Neural progenitor cell (in vitro differentiated cells): ENCODE measurements around the gene HS3ST5. TPM values are rescaled to one million over a fixed set of nuclear protein-coding genes. Genes with fewer than 3 reads are reported as not detected.

Experiments
- DNase-seq: peaks from one replicate; pipeline ENCODE4 v3.0.0-alpha.2; 2016; ENCODE audit warnings: low spot score
- H2AFZ ChIP-seq: fragments of 200-600 bp; sonication (generic); replicated peaks from 2 replicates; pipeline ENCODE4 v1.6.1; 2016; ENCODE audit warnings: antibody characterized with exemption
- H3F3A ChIP-seq: fragments of 200-600 bp; sonication (generic); 2 replicates; pipeline ENCODE4 v1.6.1; 2016; ENCODE audit warnings: antibody characterized with exemption, low read depth
- H3K27ac ChIP-seq: fragments of 200-600 bp; sonication (generic); 2 replicates; pipeline ENCODE4 v1.5.1; 2016; ENCODE audit warnings: mild to moderate bottlenecking
- H3K27me3 ChIP-seq: fragments of 200-600 bp; sonication (generic); 2 replicates; pipeline ENCODE4 v1.6.1; 2016; ENCODE audit warnings: mild to moderate bottlenecking, moderate library complexity
- H3K36me3 ChIP-seq: fragments of 200-600 bp; sonication (generic); 2 replicates; pipeline ENCODE4 v1.5.1; 2016
- H3K4me1 ChIP-seq: fragments of 200-600 bp; sonication (generic); 2 replicates; pipeline ENCODE4 v1.6.1; 2016; ENCODE audit warnings: mixed run types
- H3K4me2 ChIP-seq: fragments of 200-600 bp; sonication (generic); 2 replicates; pipeline ENCODE4 v1.6.1; 2016
- H3K4me3 ChIP-seq: fragments of 200-600 bp; sonication (generic); 2 replicates; pipeline ENCODE4 v1.5.1; 2016
- H3K79me2 ChIP-seq: fragments of 200-600 bp; sonication (generic); 2 replicates; pipeline ENCODE4 v1.6.1; 2016; ENCODE audit warnings: low read depth
- H3K9ac ChIP-seq: fragments of 200-600 bp; sonication (generic); 2 replicates; pipeline ENCODE4 v1.6.1; 2016
- H3K9me3 ChIP-seq: fragments of 200-600 bp; sonication (generic); 2 replicates; pipeline ENCODE4 v1.5.1; 2016; ENCODE audit warnings: low read depth
- H4K20me1 ChIP-seq: fragments of 200-600 bp; sonication (generic); 2 replicates; pipeline ENCODE4 v1.6.1; 2016; ENCODE audit warnings: low read depth
- H3K27ac Mint-ChIP-seq: 3 replicates; pipeline ENCODE4 v1.8.0; 2021; ENCODE audit warnings: mixed read lengths
- H3K27me3 Mint-ChIP-seq: 2 replicates; pipeline ENCODE4 v1.8.0; 2022; ENCODE audit warnings: low read depth, mild to moderate bottlenecking, inconsistent platforms, moderate library complexity, mixed read lengths; ENCODE audit not compliant: insufficient read depth
- H3K36me3 Mint-ChIP-seq: 3 replicates; pipeline ENCODE4 v1.8.0; 2021; ENCODE audit warnings: mixed read lengths
- H3K4me1 Mint-ChIP-seq: 3 replicates; pipeline ENCODE4 v1.8.0; 2021; ENCODE audit warnings: mixed read lengths
- H3K4me3 Mint-ChIP-seq: 3 replicates; pipeline ENCODE4 v1.8.0; 2021; ENCODE audit warnings: mild to moderate bottlenecking, moderate library complexity, mixed read lengths
- H3K9me3 Mint-ChIP-seq: 3 replicates; pipeline ENCODE4 v1.8.0; 2020; ENCODE audit warnings: mixed read lengths
- EZH2 ChIP-seq: fragments of 200-600 bp; sonication (generic); IDR thresholded peaks from 2 replicates; pipeline ENCODE4 v1.6.1; 2017; ENCODE audit warnings: antibody characterized with exemption, mild to moderate bottlenecking, moderate library complexity
- EZH2phosphoT487 ChIP-seq: fragments of 200-600 bp; sonication (generic); IDR thresholded peaks from 2 replicates; pipeline ENCODE4 v1.6.1; 2017; ENCODE audit warnings: antibody characterized with exemption
- total RNA-seq: library from RNA; depleted of rRNA; stranded (reverse); fragments of >200 nt; gene quantifications from 2 replicates; pipeline ENCODE4 v1.2.3, GENCODE V29; 2015; ENCODE audit warnings: low replicate concordance
- TF ChIP-seq, protein P1 (sequence below): fragments of 200-600 bp; sonication (generic); IDR thresholded peaks from 2 replicates; pipeline ENCODE4 v1.5.1; 2017; ENCODE audit warnings: antibody characterized with exemption, mild to moderate bottlenecking

HS3ST5 gene
- total RNA-seq, 1 donor from 2014 or later = 0.34 TPM

GRCh38 chr6:114202389-114202788 is 140.4 kb downstream of the HS3ST5 start:
- no peak overlapping the region for H3K9ac ChIP-seq
- H3K4me3 Mint-ChIP-seq = no peak overlapping the region
- no peaks in the 10 kb centered on the region for H3K36me3 Mint-ChIP-seq
- no peaks in the 10 kb centered on the region for H3K4me1 ChIP-seq
- no peaks in the 10 kb centered on the region for H3K9me3 ChIP-seq
- H3K9me3 Mint-ChIP-seq = peaks cover 8% of the 10 kb centered on the region
- H3K36me3 ChIP-seq = no peaks in the 10 kb centered on the region
- DNase-seq = no peak
- no peaks in the 10 kb centered on the region for H3F3A ChIP-seq
- no peaks in the 10 kb centered on the region for H3K4me1 Mint-ChIP-seq
- H2AFZ ChIP-seq = no peak overlapping the region
- H3K27me3 Mint-ChIP-seq = peaks cover 5% of the 10 kb centered on the region
- no peaks in the 10 kb centered on the region for H4K20me1 ChIP-seq
- H3K27ac Mint-ChIP-seq = no peak overlapping the region
- no peaks in the 10 kb centered on the region for H3K79me2 ChIP-seq
- H3K4me3 ChIP-seq = no peak overlapping the region
- no peak overlapping the region for H3K4me2 ChIP-seq
- no peaks in the 10 kb centered on the region for H3K27me3 ChIP-seq
- TF ChIP-seq, protein P1, sequence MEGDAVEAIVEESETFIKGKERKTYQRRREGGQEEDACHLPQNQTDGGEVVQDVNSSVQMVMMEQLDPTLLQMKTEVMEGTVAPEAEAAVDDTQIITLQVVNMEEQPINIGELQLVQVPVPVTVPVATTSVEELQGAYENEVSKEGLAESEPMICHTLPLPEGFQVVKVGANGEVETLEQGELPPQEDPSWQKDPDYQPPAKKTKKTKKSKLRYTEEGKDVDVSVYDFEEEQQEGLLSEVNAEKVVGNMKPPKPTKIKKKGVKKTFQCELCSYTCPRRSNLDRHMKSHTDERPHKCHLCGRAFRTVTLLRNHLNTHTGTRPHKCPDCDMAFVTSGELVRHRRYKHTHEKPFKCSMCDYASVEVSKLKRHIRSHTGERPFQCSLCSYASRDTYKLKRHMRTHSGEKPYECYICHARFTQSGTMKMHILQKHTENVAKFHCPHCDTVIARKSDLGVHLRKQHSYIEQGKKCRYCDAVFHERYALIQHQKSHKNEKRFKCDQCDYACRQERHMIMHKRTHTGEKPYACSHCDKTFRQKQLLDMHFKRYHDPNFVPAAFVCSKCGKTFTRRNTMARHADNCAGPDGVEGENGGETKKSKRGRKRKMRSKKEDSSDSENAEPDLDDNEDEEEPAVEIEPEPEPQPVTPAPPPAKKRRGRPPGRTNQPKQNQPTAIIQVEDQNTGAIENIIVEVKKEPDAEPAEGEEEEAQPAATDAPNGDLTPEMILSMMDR = no peak
- TF ChIP-seq EZH2 (no peak), EZH2phosphoT487 (no peak)
- H3K27ac ChIP-seq = no peak overlapping the region

- H4K20me1 ChIP-seq = no peaks in the 10 kb centered on the region
- Mint-ChIP-seq H3K4me1 (peaks cover 4% of the 10 kb centered on the region), H3K4me3 (no peak overlapping the region), H3K27me3 (peaks cover 5% of the 10 kb centered on the region), H3K9me3 (peaks cover 7% of the 10 kb centered on the region), H3K27ac (no peak overlapping the region), H3K36me3 (no peaks in the 10 kb centered on the region)
- H3F3A ChIP-seq = peaks cover 13% of the 10 kb centered on the region
- no peak overlapping the region for H3K9ac ChIP-seq
- H3K4me1 ChIP-seq = peaks cover 11% of the 10 kb centered on the region
- no peak overlapping the region for H3K27ac ChIP-seq
- H3K4me2 ChIP-seq = no peak overlapping the region
- H3K36me3 ChIP-seq = no peaks in the 10 kb centered on the region
- H2AFZ ChIP-seq = no peak overlapping the region
- no peaks in the 10 kb centered on the region for H3K9me3 ChIP-seq
- no peak overlapping the region for H3K4me3 ChIP-seq
- no peaks in the 10 kb centered on the region for H3K27me3 ChIP-seq
- H3K79me2 ChIP-seq = no peaks in the 10 kb centered on the region
- no peak for DNase-seq
- TF ChIP-seq, protein P1 = no peak
- TF ChIP-seq EZH2 (no peak), EZH2phosphoT487 (no peak)
These were observed 141.9 kb downstream of the HS3ST5 start for GRCh38 chr6:114200891-114201290.

- Mint-ChIP-seq H3K27me3 (no peaks in the 10 kb centered on the region), H3K27ac (no peak overlapping the region), H3K4me1 (peaks cover 19% of the 10 kb centered on the region), H3K36me3 (no peaks in the 10 kb centered on the region), H3K9me3 (no peaks in the 10 kb centered on the region), H3K4me3 (no peak overlapping the region)
- Histone ChIP-seq H3K9me3 (no peaks in the 10 kb centered on the region), H2AFZ (peak overlapping the region; percentile 60), H3K9ac (no peak overlapping the region), H3K4me3 (no peak overlapping the region), H3K4me1 (peaks cover 30% of the 10 kb centered on the region), H3F3A (peaks cover 24% of the 10 kb centered on the region), H4K20me1 (no peaks in the 10 kb centered on the region), H3K4me2 (peak overlapping the region; percentile 60), H3K27ac (no peak overlapping the region), H3K36me3 (no peaks in the 10 kb centered on the region), H3K79me2 (no peaks in the 10 kb centered on the region), H3K27me3 (no peaks in the 10 kb centered on the region)
- no peak for TF ChIP-seq EZH2phosphoT487
- TF ChIP-seq, protein P1 = no peak
- TF ChIP-seq EZH2 = no peak
- DNase-seq = peak; percentile 10
These were observed 147.0 kb downstream of the HS3ST5 start for GRCh38 chr6:114195631-114196403.
